GM21390 (cell line): Measurements from ENCODE around the gene GCC2.
"Not testable (repeated sequence)": the region's sequence is repeated elsewhere in the genome, so short reads cannot be mapped to it uniquely, and the experiment has no call there.

Source experiments
- ATAC-seq: cut with Tn5 transposase; IDR thresholded peaks from one replicate; pipeline ENCODE4 v1.9.1; 2021; ENCODE audit not compliant: unreplicated experiment

Gene GCC2

GRCh38 chr2:108512431-108512830 is 63.4 kb downstream of the GCC2 start:
- not testable (repeated sequence) for ATAC-seq

DNA sequence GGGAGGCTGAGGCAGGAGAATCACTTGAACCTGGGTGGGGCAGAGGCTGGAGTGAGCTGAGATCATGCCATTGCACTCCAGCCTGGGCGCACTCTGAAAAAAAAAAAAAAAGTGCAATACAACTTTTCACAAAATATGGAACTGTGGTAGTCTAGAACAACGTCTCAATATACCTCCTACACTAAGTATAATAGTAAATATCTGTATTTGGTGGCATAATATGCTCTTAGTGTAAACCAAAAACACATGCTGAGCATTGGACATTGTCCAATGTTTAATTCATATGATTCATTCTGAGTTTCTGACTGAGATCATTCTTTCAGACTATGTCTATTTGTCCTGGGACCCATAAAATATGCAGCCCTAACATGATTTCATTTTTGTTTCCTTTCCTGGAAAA is 65.5 kb downstream of the GCC2 start:
- not testable (repeated sequence) for ATAC-seq

DNA sequence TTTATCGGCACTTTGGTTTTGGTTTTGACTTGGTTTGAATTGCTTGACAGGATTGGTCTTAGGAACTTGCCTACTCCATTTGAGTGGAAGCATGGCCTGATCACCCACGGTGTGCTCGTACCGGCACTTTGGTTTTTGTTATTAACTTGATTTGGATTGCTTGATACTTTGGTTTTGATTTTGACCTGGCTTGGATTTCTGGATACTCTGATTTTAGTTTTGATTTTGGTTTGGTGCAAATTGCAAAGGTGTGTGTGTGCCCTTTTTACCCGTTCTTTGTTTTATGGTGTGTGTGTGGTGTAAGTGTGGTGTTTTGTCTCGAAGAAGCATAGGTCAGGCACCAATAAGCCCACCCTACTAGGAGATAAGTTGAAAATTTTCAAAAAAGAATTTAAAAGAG is 75.7 kb downstream of the GCC2 start:
- not testable (repeated sequence) for ATAC-seq

DNA sequence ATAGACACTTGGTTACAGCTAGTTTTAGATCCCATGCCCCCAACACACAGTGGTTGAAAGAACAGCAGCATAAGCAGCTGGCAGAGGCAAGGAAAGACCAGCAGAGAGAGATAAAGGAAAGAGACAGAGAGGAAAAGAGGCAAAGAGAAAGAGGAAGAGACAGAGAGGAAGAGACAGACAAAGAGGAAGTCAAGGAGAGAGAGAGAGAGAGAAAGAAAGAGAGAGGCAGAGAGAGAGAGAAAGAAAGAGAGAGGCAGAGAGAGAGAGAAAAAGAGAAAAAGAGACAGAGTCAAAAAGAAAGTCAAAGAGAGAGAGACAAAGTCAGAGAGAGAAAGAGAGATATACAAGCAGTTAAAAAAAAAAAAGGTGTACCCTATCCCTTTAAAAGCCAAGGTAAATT is 76.3 kb downstream of the GCC2 start:
- ATAC-seq: not testable (repeated sequence)

GRCh38 chr2:108531674-108532055 is 82.7 kb downstream of the GCC2 start:
- no peak for ATAC-seq

DNA sequence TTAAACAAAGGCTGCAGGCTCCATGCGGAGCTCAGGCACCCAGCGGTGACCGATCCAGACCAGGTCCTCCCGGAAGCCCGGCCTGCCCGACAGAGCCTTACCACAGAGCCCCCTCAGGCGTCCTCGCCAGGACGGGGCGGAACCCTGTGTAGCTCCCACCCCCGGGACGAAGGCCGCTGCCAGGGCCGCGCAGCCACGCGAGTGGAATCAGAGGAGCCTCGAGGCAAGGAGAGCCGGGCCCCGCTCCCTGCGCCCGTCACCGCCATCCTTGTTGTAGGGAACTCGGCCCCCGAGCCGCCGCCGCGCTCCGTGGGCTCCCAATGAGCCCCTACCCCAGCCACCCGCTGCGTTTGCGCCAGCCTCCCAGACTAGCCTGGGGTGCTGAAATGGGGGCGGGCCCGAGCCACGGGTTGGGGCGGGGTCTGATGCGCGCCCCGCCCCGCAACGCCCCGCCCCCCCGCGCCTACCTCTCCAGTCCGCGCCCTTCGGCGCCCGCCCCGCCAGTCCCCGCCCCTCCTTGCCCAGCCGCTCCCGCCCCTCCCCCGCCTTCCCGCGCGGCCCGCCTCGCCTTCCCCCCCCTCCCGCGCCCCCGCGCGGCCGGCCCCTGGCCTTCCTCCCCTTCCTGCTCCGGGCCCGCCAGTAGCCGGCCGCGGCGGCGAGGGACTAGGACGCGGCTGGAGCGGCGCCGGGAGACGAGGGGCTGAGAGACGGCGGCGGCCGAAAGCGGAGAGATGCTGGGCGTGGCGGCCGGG is 85.0 kb downstream of the GCC2 start, which contains the start of gene LIMS1:
Gene LIMS1, plus strand, starts transcription at position 639 of the 752 bp plus-strand sequence. Its CDS starts 93 bp downstream, at position 732.
- peak; percentile 87 for ATAC-seq

DNA sequence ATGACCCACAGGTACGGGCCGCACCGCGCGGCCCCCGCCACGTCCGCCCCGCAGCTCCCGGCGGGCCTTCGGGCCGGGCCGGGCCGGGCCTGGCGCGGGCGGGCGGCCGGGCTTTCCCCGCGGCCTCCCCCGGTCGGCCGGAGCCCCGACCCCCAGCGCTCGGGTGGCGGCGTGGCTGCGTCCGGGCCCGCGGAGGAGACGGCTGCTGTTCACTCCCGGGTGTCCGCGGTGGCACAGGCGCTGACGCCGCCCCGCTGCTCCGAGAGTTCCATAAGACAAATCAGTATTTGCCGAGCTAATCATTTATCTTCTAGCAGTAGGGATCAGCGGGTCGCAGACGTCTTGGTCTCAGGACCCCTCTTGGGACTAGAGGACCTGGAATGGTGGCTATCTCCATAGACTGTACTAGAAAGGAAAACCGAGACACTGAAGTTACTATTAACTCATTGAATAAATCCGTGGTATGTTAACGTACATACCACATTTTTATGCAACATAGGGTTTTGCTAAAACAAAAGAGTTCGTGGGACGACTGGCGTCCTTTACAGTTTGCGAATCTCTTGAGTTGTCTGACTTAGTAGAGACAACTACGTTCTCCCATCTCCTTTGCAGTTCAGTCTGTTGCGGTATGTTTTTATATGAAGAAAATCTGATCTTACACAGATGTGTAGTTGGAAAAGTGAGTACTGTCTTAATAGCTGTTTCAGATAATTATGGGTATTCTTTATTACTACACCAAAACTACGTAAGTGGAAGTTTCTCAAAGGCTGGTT is 85.8 kb downstream of the GCC2 start:
- peak; percentile 32 for ATAC-seq

DNA sequence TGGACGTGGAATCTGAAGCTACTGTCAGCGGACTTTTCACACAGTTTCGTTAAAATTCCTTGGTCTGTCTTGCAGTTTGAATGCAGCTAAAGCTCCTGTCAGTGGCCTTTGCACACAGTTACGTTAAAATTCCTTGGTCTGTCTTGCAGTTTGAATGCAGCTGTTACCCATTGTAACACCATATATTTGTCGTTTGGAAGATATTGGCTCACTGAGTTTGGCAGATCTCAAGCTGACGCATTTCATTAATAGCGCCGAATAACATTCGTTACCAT is 86.3 kb downstream of the GCC2 start:
- no peak for ATAC-seq

DNA sequence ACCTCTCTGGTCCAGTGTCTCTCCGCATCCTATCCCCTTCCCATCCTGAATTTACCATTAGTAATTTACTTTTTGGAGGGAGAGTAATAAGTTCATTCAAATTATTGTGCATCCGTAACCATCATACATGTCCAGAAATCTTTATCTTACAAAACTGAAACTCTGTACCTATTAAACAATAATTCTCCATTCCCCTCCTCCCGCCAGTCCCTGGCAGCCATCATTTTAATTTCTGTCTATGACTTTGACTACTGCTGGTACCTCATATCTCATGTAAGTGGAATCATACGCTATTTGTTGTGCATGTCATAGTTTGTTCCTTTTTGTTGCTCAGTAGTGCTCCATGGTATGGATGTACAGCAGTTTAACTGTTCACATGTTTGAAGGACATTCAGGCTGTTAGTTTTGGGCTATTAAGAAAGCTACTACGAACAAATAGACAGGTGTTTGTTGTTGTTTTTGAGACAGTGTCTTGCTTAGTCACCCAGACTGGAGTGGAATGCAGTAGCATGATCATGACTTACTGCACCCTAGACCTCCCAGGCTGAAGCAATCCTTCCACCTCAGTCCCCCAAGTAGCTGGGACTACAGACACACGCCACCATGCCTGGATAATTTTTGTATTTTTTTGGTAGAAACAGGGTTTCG is 87.3 kb downstream of the GCC2 start:
- ATAC-seq: no peak

- no peak for ATAC-seq
Observed at GRCh38 chr2:108536911-108537310, 87.9 kb downstream of the GCC2 start.

GRCh38 chr2:108538000-108538625 is 89.1 kb downstream of the GCC2 start:
- ATAC-seq: no peak

DNA sequence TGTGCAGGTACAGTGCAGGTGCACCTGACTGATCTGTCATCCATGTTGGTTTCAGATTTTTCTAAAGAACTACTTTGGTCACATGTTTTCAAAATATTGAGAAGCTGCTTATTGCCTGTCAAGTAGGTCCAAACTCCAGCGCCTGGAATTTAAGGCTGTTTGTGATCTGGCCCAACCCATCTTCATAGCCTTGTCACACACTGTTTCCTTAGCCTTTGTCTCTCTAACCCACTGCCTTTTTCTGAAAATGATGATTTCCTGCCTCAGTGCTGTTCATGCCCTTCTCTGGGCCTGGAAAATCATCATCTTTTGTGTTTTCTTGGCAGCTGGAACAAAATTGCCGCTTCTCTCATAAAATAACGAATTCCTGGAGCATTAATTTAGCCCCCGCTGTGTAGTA is 92.4 kb downstream of the GCC2 start:
- no peak for ATAC-seq

DNA sequence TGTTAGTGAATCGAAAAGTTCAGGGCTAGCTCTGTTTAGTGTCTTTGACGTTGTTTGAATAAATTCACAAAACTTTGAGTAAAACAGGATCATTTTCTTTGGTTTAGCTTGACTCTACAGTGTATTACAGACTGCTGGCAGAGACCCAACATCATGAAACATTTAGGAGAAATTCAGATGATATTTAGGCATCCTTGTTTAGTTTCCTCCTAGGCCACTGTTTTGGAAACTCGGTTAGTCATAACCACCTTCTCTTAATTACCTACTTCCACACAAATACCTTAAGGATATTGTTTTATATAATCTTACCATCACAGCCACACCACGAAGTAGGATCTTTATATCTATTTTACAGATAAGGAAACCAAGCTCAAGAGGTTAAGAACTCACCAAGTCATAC is 93.1 kb downstream of the GCC2 start:
- no peak for ATAC-seq

DNA sequence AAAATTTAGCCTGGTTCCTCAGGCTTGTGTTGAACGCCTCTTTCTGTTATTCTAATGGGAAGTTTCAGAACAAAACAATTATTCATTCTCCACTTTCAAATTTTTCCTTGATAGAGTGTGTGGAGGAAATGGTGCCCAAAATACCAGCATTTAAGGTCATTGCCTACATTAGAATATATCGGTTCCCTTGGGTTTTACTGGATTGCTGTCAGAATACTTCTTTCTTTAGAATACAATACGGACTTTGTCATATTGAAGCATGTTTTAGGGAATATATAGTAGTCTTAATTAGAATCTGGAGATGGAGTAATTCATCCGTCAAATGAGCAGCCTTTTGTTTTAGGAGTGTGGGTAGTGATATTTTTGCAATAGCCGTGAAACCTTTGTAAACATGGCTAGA is 98.6 kb downstream of the GCC2 start:
- ATAC-seq: no peak

GRCh38 chr2:108548208-108549003 is 99.4 kb downstream of the GCC2 start:
- ATAC-seq: no peak

DNA sequence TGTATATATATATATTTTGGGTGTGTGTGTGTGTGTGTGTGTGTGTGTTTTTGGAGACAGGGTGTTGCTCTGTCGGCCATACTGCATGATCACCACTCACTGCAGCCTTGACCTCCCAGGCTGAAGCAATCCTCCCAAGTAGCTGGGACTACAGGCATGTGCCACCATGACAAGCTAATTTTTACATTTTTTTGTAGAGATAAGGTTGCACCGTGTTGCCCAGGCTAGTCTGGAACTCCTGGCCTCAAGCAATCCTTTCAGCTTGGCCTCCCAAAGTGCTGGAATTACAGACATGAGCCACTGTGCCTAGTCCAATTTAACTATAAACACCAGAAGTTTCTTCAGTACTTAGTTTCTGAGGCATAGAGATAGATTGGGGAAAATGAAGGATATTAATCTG is 103.6 kb downstream of the GCC2 start:
- ATAC-seq: no peak

DNA sequence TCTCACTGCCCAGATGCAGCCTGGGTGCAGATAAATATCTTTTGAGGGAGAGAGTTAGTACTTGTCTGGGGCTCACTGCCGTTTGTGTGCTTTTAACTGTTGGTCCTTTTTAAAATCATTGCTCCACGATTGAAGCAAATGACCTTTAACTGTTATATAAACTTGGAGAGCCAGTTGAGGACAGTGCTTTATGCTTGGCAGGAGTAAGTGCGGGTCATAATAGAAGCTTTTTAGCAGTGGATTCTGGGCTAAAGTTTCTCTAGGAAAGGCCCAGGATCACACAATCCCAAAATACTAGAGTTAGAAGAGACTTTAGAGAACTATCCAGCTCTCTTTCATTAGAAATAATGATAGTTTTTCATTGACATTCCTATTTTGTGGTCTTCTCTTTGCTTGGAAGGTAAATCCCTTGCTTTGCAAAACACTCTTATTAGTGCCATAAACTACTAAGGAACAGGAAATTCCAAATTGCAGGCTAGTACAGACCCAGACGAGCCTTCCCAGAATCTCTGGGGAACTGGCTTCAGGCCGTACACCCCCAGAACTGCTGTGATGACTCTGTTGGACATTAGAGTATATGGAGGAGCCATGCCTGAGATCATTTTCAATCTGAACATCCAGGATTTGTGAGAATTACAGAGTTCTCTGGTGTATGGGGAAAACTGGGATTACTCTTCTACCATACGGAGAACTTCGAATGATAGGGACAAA is 104.4 kb downstream of the GCC2 start:
- ATAC-seq: no peak

GRCh38 chr2:108554528-108554927 is 105.5 kb downstream of the GCC2 start:
- no peak for ATAC-seq

GRCh38 chr2:108555572-108555971 is 106.6 kb downstream of the GCC2 start:
- ATAC-seq: no peak

- not testable (repeated sequence) for ATAC-seq
Observed at GRCh38 chr2:108556581-108556980, 107.6 kb downstream of the GCC2 start.
